ENCODE measurements around the gene SLFN11.

Gene SLFN11

GRCh38 chr17:35361027-35361426 is 12.4 kb downstream of the SLFN11 start:
- H3K27me3 ChIP-seq (ENCODE audit: insufficient read depth, low read length) = no peaks in the 10 kb centered on the region
- no peaks in the 10 kb centered on the region for H3K4me1 ChIP-seq (ENCODE audit: control insufficient read depth, insufficient read depth, low read length, unreplicated experiment)
- H3K4me3 ChIP-seq (ENCODE audit: low read depth, low read length) = no peak overlapping the region
- peaks cover 58% of the 10 kb centered on the region for H3K36me3 ChIP-seq (ENCODE audit: insufficient read depth, low read length)
- no peak overlapping the region for H3K27ac ChIP-seq (ENCODE audit: low read depth, low read length)
- H2AFZ ChIP-seq (ENCODE audit: low read length, unreplicated experiment) = no peak overlapping the region
- H3K79me2 ChIP-seq (ENCODE audit: control insufficient read depth, insufficient read depth, low read length, unreplicated experiment) = peaks cover 32% of the 10 kb centered on the region

- no peak overlapping the region for H2AFZ ChIP-seq (ENCODE audit: low read length, unreplicated experiment)
- peaks cover 65% of the 10 kb centered on the region for H3K36me3 ChIP-seq (ENCODE audit: insufficient read depth, low read length)
- H3K4me1 ChIP-seq (ENCODE audit: control insufficient read depth, insufficient read depth, low read length, unreplicated experiment) = no peaks in the 10 kb centered on the region
- H3K27me3 ChIP-seq (ENCODE audit: insufficient read depth, low read length) = no peaks in the 10 kb centered on the region
- no peak overlapping the region for H3K27ac ChIP-seq (ENCODE audit: low read depth, low read length)
- H3K4me3 ChIP-seq (ENCODE audit: low read depth, low read length) = no peak overlapping the region
- peaks cover 32% of the 10 kb centered on the region for H3K79me2 ChIP-seq (ENCODE audit: control insufficient read depth, insufficient read depth, low read length, unreplicated experiment)
Observed at GRCh38 chr17:35359398-35359797, 14.0 kb downstream of the SLFN11 start.

GRCh38 chr17:35352284-35352683 is 21.1 kb downstream of the SLFN11 start:
- Histone ChIP-seq H3K27me3 (ENCODE audit: insufficient read depth, low read length) (no peaks in the 10 kb centered on the region), H3K79me2 (ENCODE audit: control insufficient read depth, insufficient read depth, low read length, unreplicated experiment) (peaks cover 4% of the 10 kb centered on the region), H2AFZ (ENCODE audit: low read length, unreplicated experiment) (no peak overlapping the region), H3K4me3 (ENCODE audit: low read depth, low read length) (no peak overlapping the region), H3K4me1 (ENCODE audit: control insufficient read depth, insufficient read depth, low read length, unreplicated experiment) (no peaks in the 10 kb centered on the region), H3K36me3 (ENCODE audit: insufficient read depth, low read length) (peaks cover 41% of the 10 kb centered on the region), H3K27ac (ENCODE audit: low read depth, low read length) (no peak overlapping the region)

GRCh38 chr17:35350493-35350892 is 22.9 kb downstream of the SLFN11 start:
- Histone ChIP-seq H2AFZ (ENCODE audit: low read length, unreplicated experiment) (no peak overlapping the region), H3K36me3 (ENCODE audit: insufficient read depth, low read length) (peaks cover 30% of the 10 kb centered on the region), H3K27me3 (ENCODE audit: insufficient read depth, low read length) (no peaks in the 10 kb centered on the region), H3K4me1 (ENCODE audit: control insufficient read depth, insufficient read depth, low read length, unreplicated experiment) (peaks cover 8% of the 10 kb centered on the region), H3K79me2 (ENCODE audit: control insufficient read depth, insufficient read depth, low read length, unreplicated experiment) (no peaks in the 10 kb centered on the region), H3K27ac (ENCODE audit: low read depth, low read length) (no peak overlapping the region), H3K4me3 (ENCODE audit: low read depth, low read length) (no peak overlapping the region)

GRCh38 chr17:35345926-35346771 is 27.3 kb downstream of the SLFN11 start:
- peak overlapping the region; percentile 59 for H2AFZ ChIP-seq (ENCODE audit: low read length, unreplicated experiment)
- peak overlapping the region; percentile 28; the same call in 1 of the 2 replicates for H3K27ac ChIP-seq (ENCODE audit: low read depth, low read length)

GRCh38 chr17:35345445-35345925 is 27.9 kb downstream of the SLFN11 start:
- H3K79me2 ChIP-seq (ENCODE audit: control insufficient read depth, insufficient read depth, low read length, unreplicated experiment) = no peaks in the 10 kb centered on the region
- H2AFZ ChIP-seq (ENCODE audit: low read length, unreplicated experiment) = peak overlapping the region; percentile 59
- H3K27ac ChIP-seq (ENCODE audit: low read depth, low read length) = 0 out of 2 replicates have a peak overlapping the region, but pooled peaks have one; percentile 28
- H3K36me3 ChIP-seq (ENCODE audit: insufficient read depth, low read length) = peaks cover 3% of the 10 kb centered on the region; the same call in 1 of the 2 replicates
- H3K4me1 ChIP-seq (ENCODE audit: control insufficient read depth, insufficient read depth, low read length, unreplicated experiment) = peaks cover 11% of the 10 kb centered on the region
- H3K4me3 ChIP-seq (ENCODE audit: low read depth, low read length) = peak overlapping the region; percentile 78
- peaks cover 8% of the 10 kb centered on the region; the same call in 1 of the 2 replicates for H3K27me3 ChIP-seq (ENCODE audit: insufficient read depth, low read length)

More at GRCh38 chr17:35345926-35346771, 27.3 kb downstream of the SLFN11 start:
- peaks cover 8% of the 10 kb centered on the region; the same call in 1 of the 2 replicates for H3K27me3 ChIP-seq (ENCODE audit: insufficient read depth, low read length)
- peak overlapping the region; percentile 78 for H3K4me3 ChIP-seq (ENCODE audit: low read depth, low read length)
- H3K4me1 ChIP-seq (ENCODE audit: control insufficient read depth, insufficient read depth, low read length, unreplicated experiment) = peaks cover 11% of the 10 kb centered on the region
- H3K36me3 ChIP-seq (ENCODE audit: insufficient read depth, low read length) = peaks cover 7% of the 10 kb centered on the region; the same call in 1 of the 2 replicates
- H3K79me2 ChIP-seq (ENCODE audit: control insufficient read depth, insufficient read depth, low read length, unreplicated experiment) = no peaks in the 10 kb centered on the region

GRCh38 chr17:35344262-35344661 is 29.2 kb downstream of the SLFN11 start:
- Histone ChIP-seq H2AFZ (ENCODE audit: low read length, unreplicated experiment) (no peak overlapping the region), H3K36me3 (ENCODE audit: insufficient read depth, low read length) (no peaks in the 10 kb centered on the region), H3K27ac (ENCODE audit: low read depth, low read length) (no peak overlapping the region), H3K4me1 (ENCODE audit: control insufficient read depth, insufficient read depth, low read length, unreplicated experiment) (peaks cover 11% of the 10 kb centered on the region), H3K4me3 (ENCODE audit: low read depth, low read length) (no peak overlapping the region), H3K27me3 (ENCODE audit: insufficient read depth, low read length) (peaks cover 8% of the 10 kb centered on the region; the same call in 1 of the 2 replicates), H3K79me2 (ENCODE audit: control insufficient read depth, insufficient read depth, low read length, unreplicated experiment) (no peaks in the 10 kb centered on the region)

- Histone ChIP-seq H3K36me3 (ENCODE audit: insufficient read depth, low read length) (no peaks in the 10 kb centered on the region), H3K79me2 (ENCODE audit: control insufficient read depth, insufficient read depth, low read length, unreplicated experiment) (no peaks in the 10 kb centered on the region), H3K27me3 (ENCODE audit: insufficient read depth, low read length) (peaks cover 16% of the 10 kb centered on the region), H3K4me3 (ENCODE audit: low read depth, low read length) (no peak overlapping the region), H3K4me1 (ENCODE audit: control insufficient read depth, insufficient read depth, low read length, unreplicated experiment) (peaks cover 11% of the 10 kb centered on the region), H2AFZ (ENCODE audit: low read length, unreplicated experiment) (no peak overlapping the region), H3K27ac (ENCODE audit: low read depth, low read length) (no peak overlapping the region)
Observed at GRCh38 chr17:35342276-35342675, 31.1 kb downstream of the SLFN11 start.

- H2AFZ ChIP-seq (ENCODE audit: low read length, unreplicated experiment) = no peak overlapping the region
- peaks cover 6% of the 10 kb centered on the region for H3K4me1 ChIP-seq (ENCODE audit: control insufficient read depth, insufficient read depth, low read length, unreplicated experiment)
- H3K4me3 ChIP-seq (ENCODE audit: low read depth, low read length) = no peak overlapping the region
- H3K36me3 ChIP-seq (ENCODE audit: insufficient read depth, low read length) = no peaks in the 10 kb centered on the region
- H3K79me2 ChIP-seq (ENCODE audit: control insufficient read depth, insufficient read depth, low read length, unreplicated experiment) = no peaks in the 10 kb centered on the region
- peaks cover 23% of the 10 kb centered on the region for H3K27me3 ChIP-seq (ENCODE audit: insufficient read depth, low read length)
- H3K27ac ChIP-seq (ENCODE audit: low read depth, low read length) = no peak overlapping the region
Observed at GRCh38 chr17:35341411-35341992, 31.9 kb downstream of the SLFN11 start.

- Histone ChIP-seq H3K79me2 (ENCODE audit: control insufficient read depth, insufficient read depth, low read length, unreplicated experiment) (no peaks in the 10 kb centered on the region), H3K27ac (ENCODE audit: low read depth, low read length) (no peak overlapping the region), H2AFZ (ENCODE audit: low read length, unreplicated experiment) (no peak overlapping the region), H3K4me3 (ENCODE audit: low read depth, low read length) (no peak overlapping the region), H3K4me1 (ENCODE audit: control insufficient read depth, insufficient read depth, low read length, unreplicated experiment) (no peaks in the 10 kb centered on the region), H3K36me3 (ENCODE audit: insufficient read depth, low read length) (no peaks in the 10 kb centered on the region), H3K27me3 (ENCODE audit: insufficient read depth, low read length) (peaks cover 53% of the 10 kb centered on the region)
Observed at GRCh38 chr17:35338230-35338629, 35.2 kb downstream of the SLFN11 start.
